Stimulated activated CD8-positive, alpha-beta memory T cell treated with anti-CD3 and anti-CD28 coated beads, Interleukin-4, amount 100 ng/mL, for 24 hours (primary cell): ENCODE results near the gene FBXL19.

ENCODE experiments used
- DNase-seq: peaks from one replicate; pipeline ENCODE4 v3.0.0-alpha.2; 2020; ENCODE audit warnings: low read depth

Gene FBXL19

GRCh38 chr16:30989469-30990047, 66.2 kb downstream of the FBXL19 start:
- no peak for DNase-seq

DNA sequence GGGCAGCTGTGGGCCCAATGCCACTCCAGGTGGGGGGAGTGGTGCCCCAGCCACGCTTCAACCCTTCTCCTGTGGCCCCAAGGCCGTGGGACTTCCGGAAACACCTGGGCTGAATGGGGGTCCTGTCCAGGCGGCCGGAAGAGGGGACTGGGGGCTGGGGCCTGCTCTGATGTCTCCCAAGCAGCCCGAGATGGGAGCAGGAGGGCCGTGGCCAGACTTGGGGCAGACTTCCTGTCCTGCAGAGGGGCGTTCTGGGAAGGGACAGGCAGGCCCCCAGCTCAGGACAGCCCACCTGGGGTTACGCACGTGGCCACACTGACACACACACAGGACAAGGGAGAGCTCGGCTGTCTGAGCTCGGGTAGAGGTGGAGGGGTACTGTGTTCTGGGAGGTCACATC, 66.7 kb downstream of the FBXL19 start:
- no peak for DNase-seq

DNA sequence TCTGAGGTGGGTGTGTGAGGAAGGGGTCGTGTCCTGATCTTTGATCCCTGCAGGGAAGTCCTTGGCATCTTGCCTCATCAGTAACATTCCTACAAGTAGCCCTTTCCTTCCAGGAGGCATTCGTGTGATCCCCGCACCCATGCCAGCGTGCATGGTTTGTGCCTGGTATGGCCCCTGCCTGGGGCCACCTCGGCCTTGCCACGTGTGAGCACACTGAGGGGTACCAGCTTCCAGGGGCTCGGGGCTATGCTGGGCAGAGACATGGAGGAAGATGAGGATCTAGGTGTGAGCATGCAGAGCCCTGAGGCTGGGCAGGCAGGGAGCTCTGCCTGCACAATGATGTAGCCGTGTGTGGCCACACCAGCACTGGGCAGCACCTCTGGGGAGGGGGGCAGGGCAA, 67.7 kb downstream of the FBXL19 start:
- no peak for DNase-seq

GRCh38 chr16:30992276-30992780, 69.0 kb downstream of the FBXL19 start:
- DNase-seq, result no peak

- DNase-seq, result no peak
Measured at GRCh38 chr16:30992931-30993816, 69.8 kb downstream of the FBXL19 start.

GRCh38 chr16:30995927-30996323, 72.6 kb downstream of the FBXL19 start:
- DNase-seq, result no peak

DNA sequence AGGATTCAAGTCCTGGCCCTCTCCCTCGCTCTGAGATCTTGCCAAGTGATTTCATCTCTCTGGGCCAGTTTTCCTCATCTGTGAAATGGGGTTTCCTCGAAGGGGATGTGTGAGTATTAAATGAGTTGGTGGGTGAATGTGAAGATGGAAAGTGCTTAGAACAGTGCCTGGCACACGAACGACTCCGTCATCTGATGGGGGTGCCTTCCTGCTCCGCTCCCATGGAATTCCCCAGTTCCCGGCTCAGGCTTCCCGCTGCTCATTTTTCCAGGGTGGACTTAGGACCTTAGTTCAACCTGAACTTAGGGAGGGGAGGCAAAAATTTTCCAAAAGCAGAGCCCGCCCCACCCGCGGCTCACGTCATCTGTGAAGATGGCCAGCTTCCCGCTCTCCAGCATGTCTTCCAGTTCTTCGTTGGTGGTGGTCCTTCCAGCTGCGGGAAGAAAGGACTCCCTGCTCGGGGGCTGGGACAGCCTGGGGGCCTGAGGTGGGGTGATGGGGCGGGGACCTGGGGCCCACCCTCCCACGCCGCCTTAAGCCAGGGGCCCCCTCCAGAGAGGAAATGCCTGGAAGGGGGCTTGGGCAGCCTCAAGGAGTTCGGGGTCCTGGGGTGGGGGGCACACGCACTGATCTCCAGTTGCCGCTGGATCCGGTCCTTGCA, 73.1 kb downstream of the FBXL19 start:
- DNase-seq, result no peak

- peak; percentile 74 for DNase-seq
Measured at GRCh38 chr16:30996985-30997724, 73.8 kb downstream of the FBXL19 start.

GRCh38 chr16:30997725-30998711, 74.6 kb downstream of the FBXL19 start:
- DNase-seq, result no peak
